ENCODE data around the gene APOOL.

GRCh38 chrX:85024562-85024961 lies 20.9 kb downstream of the APOOL start:
- TF ChIP-seq NR2C2 (CRISPR knock-in tag; IDR thresholded peaks at IDR 0.05; ENCODE audit: borderline replicate concordance) = no peak
- TF ChIP-seq TRIM24 (CRISPR knock-in tag; IDR thresholded peaks at IDR 0.05) = no peak
- no peak for TF ChIP-seq UBTF (CRISPR knock-in tag; IDR thresholded peaks at IDR 0.05)
- no peak for TF ChIP-seq KDM6A (CRISPR knock-in tag; IDR thresholded peaks at IDR 0.05; ENCODE audit: low read depth)
- no peak for TF ChIP-seq DNMT1 (CRISPR knock-in tag; IDR thresholded peaks at IDR 0.05)
- TF ChIP-seq ZNF274 (CRISPR knock-in tag; IDR thresholded peaks at IDR 0.05) = no peak
- no peak for TF ChIP-seq IKZF1 (IDR thresholded peaks at IDR 0.05)
- no peak for TF ChIP-seq POLR2A (IDR thresholded peaks at IDR 0.05; ENCODE audit: insufficient read depth in 1 of 2, low read depth in 2 of 2, low read length in 2 of 2)
- no peak for TF ChIP-seq ZNF253 (CRISPR knock-in tag; IDR thresholded peaks at IDR 0.05; ENCODE audit: borderline replicate concordance)
- no peak for TF ChIP-seq POLR2AphosphoS5 (IDR thresholded peaks at IDR 0.05; ENCODE audit: low read depth, low read length)
- no peak for TF ChIP-seq MAFF (IDR thresholded peaks at IDR 0.05; ENCODE audit: low read depth, low read length)
- no peak for TF ChIP-seq TBP (CRISPR knock-in tag; IDR thresholded peaks at IDR 0.05)
- TF ChIP-seq CTCF (CRISPR knock-in tag; IDR thresholded peaks at IDR 0.05) = no peak

All from HepG2 (cell line).